ENCODE measurements around the gene ZNF541. TPM values are rescaled to one million over a fixed set of nuclear protein-coding genes. Genes with fewer than 3 reads are reported as not detected.
A peak's percentile ranks its signal among the peaks of the same experiment; 100 is the strongest.

Gene ZNF541
- total and polyA plus RNA-seq, 2 experiments from 2014 or later = 0.26 to 0.42 TPM

DNA sequence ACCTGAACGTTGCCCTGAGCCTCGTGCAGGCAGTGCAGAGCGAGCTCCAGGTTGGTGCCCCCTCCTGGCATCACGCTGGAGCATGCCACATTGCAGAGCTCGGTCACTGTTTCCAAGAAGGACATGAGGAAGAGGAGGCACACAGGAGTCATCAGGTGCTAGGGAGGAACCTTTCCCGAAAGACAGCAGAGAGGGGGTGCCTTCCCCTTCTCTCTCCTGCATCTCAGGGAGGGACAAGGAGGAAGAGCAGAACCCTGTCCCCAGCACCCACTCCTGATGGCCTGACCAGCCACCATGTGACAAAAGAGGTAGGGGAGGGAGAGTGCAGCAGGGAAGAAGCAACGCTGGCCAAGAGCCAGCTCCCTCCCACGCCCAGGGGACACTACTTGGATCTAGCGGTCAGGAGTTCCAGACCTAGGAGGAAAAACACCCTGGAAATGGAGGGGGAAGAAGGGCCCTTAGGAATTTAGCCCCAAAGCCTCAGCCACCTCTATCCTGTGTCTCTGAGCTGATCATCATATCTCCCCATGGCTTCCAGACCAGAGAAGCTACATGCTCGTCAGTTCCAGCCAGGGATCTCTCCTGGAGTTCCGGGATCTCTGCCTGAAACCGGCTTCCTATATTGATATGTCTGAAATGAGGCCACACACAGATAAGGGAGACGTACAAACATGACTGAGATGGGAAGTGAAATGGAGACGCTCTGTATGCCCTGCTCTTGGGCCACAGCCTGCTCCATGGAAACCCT lies 41.1 kb downstream of the ZNF541 start:
- H3K27ac ChIP-seq (ENCODE audit: low read depth) = no peak overlapping the region
- ATAC-seq = peak; percentile 49; the same call in 2 of the 3 replicates
- DNase-seq (ENCODE audit: low spot score) = no peak
- no peak overlapping the region for H3K4me3 ChIP-seq
- no peaks in the 10 kb centered on the region for H3K4me1 Mint-ChIP-seq
- H3K4me3 Mint-ChIP-seq = no peak overlapping the region
- peaks cover 7% of the 10 kb centered on the region; the same call in 2 of the 3 replicates for H3K9me3 Mint-ChIP-seq
- H3F3A ChIP-seq (replicated peaks; ENCODE audit: low read depth) = no peaks in the 10 kb centered on the region
- no peak overlapping the region for H3K4me2 ChIP-seq
- no peaks in the 10 kb centered on the region for H3K36me3 ChIP-seq (ENCODE audit: insufficient read depth)
- H3K27me3 ChIP-seq (ENCODE audit: insufficient read depth) = no peaks in the 10 kb centered on the region
- TF ChIP-seq, protein P1, sequence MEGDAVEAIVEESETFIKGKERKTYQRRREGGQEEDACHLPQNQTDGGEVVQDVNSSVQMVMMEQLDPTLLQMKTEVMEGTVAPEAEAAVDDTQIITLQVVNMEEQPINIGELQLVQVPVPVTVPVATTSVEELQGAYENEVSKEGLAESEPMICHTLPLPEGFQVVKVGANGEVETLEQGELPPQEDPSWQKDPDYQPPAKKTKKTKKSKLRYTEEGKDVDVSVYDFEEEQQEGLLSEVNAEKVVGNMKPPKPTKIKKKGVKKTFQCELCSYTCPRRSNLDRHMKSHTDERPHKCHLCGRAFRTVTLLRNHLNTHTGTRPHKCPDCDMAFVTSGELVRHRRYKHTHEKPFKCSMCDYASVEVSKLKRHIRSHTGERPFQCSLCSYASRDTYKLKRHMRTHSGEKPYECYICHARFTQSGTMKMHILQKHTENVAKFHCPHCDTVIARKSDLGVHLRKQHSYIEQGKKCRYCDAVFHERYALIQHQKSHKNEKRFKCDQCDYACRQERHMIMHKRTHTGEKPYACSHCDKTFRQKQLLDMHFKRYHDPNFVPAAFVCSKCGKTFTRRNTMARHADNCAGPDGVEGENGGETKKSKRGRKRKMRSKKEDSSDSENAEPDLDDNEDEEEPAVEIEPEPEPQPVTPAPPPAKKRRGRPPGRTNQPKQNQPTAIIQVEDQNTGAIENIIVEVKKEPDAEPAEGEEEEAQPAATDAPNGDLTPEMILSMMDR (conservative IDR thresholded peaks at IDR 0.05; ENCODE audit: low read depth in 2 of 2) = peak; percentile 8 to 32; a peak in 2 of 4 replicates
- TF ChIP-seq POLR2AphosphoS5 (IDR thresholded peaks at IDR 0.05; ENCODE audit: low read depth) (no peak), EZH2phosphoT487 (IDR thresholded peaks at IDR 0.05; ENCODE audit: unreplicated experiment) (no peak), ZNF331 (CRISPR knock-in tag; IDR thresholded peaks at IDR 0.05; ENCODE audit: low read depth) (no peak), NANOG (IDR thresholded peaks at IDR 0.05; ENCODE audit: borderline replicate concordance) (no peak)
- no peaks in the 10 kb centered on the region for H3K79me2 ChIP-seq (replicated peaks; ENCODE audit: insufficient read depth)
- H2AFZ ChIP-seq = peak overlapping the region; percentile 28; the same call in 1 of the 2 replicates
- no peaks in the 10 kb centered on the region for H4K20me1 ChIP-seq (replicated peaks; ENCODE audit: insufficient read depth)
- H3K27me3 Mint-ChIP-seq (ENCODE audit: insufficient read depth, low read depth, poor library complexity) = peaks cover 6% of the 10 kb centered on the region
- no peaks in the 10 kb centered on the region for H3K4me1 ChIP-seq (ENCODE audit: insufficient read depth)
- no peak overlapping the region for H3K27ac Mint-ChIP-seq
- H3K36me3 Mint-ChIP-seq (ENCODE audit: low read depth) = no peaks in the 10 kb centered on the region
- no peaks in the 10 kb centered on the region for H3K9me2 ChIP-seq (ENCODE audit: insufficient read depth)

DNA sequence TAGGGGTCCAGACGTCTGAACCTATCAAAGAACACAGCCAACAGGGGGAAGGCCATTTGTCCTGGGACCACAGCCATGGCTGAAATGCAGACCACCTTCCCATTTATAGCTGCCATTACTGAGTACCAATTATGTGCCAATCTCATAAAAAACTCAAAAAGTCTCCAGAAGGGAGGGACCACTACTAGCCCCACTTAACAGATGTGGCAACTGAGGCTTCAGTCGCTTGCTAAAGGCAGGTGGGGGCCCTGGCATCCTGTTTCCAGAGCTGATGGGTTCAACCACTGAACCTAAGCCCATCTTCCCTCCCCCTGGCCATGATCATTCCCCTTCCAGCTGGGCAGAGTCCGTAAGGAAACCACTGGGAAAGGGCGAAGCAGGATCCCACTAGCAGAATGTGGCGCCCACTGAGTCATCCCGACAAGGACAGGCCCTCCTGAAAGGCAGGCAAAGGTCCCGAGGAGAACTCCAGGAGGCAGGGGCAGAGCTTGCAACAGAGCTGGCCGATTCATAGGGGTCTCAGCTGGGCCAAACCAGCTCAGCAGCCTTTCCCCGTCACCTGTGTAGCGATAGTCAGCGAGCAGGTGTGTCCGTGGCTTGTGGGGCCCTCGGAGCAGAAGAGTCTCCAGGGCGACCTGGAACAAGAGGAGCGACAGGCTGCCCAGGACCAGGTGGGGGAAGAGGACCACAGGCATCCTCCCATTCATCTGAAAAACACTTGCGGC lies 43.8 kb downstream of the ZNF541 start:
- Mint-ChIP-seq H3K27ac (no peak overlapping the region), H3K36me3 (ENCODE audit: low read depth) (no peaks in the 10 kb centered on the region), H3K4me3 (no peak overlapping the region), H3K27me3 (ENCODE audit: insufficient read depth, low read depth, poor library complexity) (peaks cover 5% of the 10 kb centered on the region), H3K9me3 (no peaks in the 10 kb centered on the region), H3K4me1 (no peaks in the 10 kb centered on the region)
- H3K4me2 ChIP-seq = no peak overlapping the region
- no peaks in the 10 kb centered on the region for H3K36me3 ChIP-seq (ENCODE audit: insufficient read depth)
- H3K79me2 ChIP-seq (replicated peaks; ENCODE audit: insufficient read depth) = no peaks in the 10 kb centered on the region
- no peak overlapping the region for H3K27ac ChIP-seq (ENCODE audit: low read depth)
- no peaks in the 10 kb centered on the region for H4K20me1 ChIP-seq (replicated peaks; ENCODE audit: insufficient read depth)
- H3K27me3 ChIP-seq (ENCODE audit: insufficient read depth) = no peaks in the 10 kb centered on the region
- H3K9me2 ChIP-seq (ENCODE audit: insufficient read depth) = no peaks in the 10 kb centered on the region
- H2AFZ ChIP-seq = no peak overlapping the region
- DNase-seq (ENCODE audit: low spot score) (no peak), ATAC-seq (no peak)
- H3F3A ChIP-seq (replicated peaks; ENCODE audit: low read depth) = no peaks in the 10 kb centered on the region
- H3K4me3 ChIP-seq = no peak overlapping the region
- H3K4me1 ChIP-seq (ENCODE audit: insufficient read depth) = no peaks in the 10 kb centered on the region
- TF ChIP-seq, protein P1 (conservative IDR thresholded peaks at IDR 0.05; ENCODE audit: low read depth in 2 of 2) = no peak
- TF ChIP-seq, protein P2, sequence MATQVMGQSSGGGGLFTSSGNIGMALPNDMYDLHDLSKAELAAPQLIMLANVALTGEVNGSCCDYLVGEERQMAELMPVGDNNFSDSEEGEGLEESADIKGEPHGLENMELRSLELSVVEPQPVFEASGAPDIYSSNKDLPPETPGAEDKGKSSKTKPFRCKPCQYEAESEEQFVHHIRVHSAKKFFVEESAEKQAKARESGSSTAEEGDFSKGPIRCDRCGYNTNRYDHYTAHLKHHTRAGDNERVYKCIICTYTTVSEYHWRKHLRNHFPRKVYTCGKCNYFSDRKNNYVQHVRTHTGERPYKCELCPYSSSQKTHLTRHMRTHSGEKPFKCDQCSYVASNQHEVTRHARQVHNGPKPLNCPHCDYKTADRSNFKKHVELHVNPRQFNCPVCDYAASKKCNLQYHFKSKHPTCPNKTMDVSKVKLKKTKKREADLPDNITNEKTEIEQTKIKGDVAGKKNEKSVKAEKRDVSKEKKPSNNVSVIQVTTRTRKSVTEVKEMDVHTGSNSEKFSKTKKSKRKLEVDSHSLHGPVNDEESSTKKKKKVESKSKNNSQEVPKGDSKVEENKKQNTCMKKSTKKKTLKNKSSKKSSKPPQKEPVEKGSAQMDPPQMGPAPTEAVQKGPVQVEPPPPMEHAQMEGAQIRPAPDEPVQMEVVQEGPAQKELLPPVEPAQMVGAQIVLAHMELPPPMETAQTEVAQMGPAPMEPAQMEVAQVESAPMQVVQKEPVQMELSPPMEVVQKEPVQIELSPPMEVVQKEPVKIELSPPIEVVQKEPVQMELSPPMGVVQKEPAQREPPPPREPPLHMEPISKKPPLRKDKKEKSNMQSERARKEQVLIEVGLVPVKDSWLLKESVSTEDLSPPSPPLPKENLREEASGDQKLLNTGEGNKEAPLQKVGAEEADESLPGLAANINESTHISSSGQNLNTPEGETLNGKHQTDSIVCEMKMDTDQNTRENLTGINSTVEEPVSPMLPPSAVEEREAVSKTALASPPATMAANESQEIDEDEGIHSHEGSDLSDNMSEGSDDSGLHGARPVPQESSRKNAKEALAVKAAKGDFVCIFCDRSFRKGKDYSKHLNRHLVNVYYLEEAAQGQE (IDR thresholded peaks at IDR 0.05; ENCODE audit: unreplicated experiment) = no peak
- TF ChIP-seq ZNF331 (CRISPR knock-in tag; IDR thresholded peaks at IDR 0.05; ENCODE audit: low read depth) (no peak), ZNF114 (CRISPR knock-in tag; IDR thresholded peaks at IDR 0.05) (no peak), STAT1 (IDR thresholded peaks at IDR 0.05; ENCODE audit: unreplicated experiment) (no peak), NANOG (IDR thresholded peaks at IDR 0.05; ENCODE audit: borderline replicate concordance) (no peak), JUNB (IDR thresholded peaks at IDR 0.05; ENCODE audit: unreplicated experiment) (no peak)

Data from GM23338 (cell line).